Measurements from ENCODE around the gene TTC24. TPM values are rescaled to one million over a fixed set of nuclear protein-coding genes. Genes with fewer than 3 reads are reported as not detected.
A peak's percentile ranks its signal among the peaks of the same experiment; 100 is the strongest.

Gene TTC24
- total and polyA plus RNA-seq, 10 of the 15 experiments (the other 5 are each of a cell fraction or from before 2014, with no cell fraction given): 0.05 to 6.4 (median 2.9) TPM; not detected in 1

GRCh38 chr1:156591432-156592157, 12.1 kb downstream of the TTC24 start, which contains the start of gene NAXE (continued):
- TF ChIP-seq RUNX3 (IDR thresholded peaks at IDR 0.05; ENCODE audit: low read length) (peak; percentile 4; the same call in 1 of the 2 replicates), SUPT20H (IDR thresholded peaks at IDR 0.05; ENCODE audit: borderline replicate concordance, control insufficient read depth, low read depth, low read length) (no peak), POLR2AphosphoS5 (IDR thresholded peaks at IDR 0.05; ENCODE audit: low read length) (peak; percentile 89), CEBPZ (IDR thresholded peaks at IDR 0.05; ENCODE audit: low read depth, low read length) (0 out of 2 replicates have a peak, but pooled peaks have one; percentile 11), BACH1 (IDR thresholded peaks at IDR 0.05; ENCODE audit: borderline replicate concordance) (peak; percentile 81), SMARCA5 (IDR thresholded peaks at IDR 0.05) (no peak), EZH2 (IDR thresholded peaks at IDR 0.05; ENCODE audit: borderline replicate concordance, control insufficient read depth, low read depth, low read length) (no peak), ZNF274 (IDR thresholded peaks at IDR 0.05; ENCODE audit: insufficient read depth, insufficient read length) (no peak), TBL1XR1 (IDR thresholded peaks at IDR 0.05; ENCODE audit: low read depth, low read length) (peak; percentile 4; the same call in 1 of the 2 replicates), TAF1 (IDR thresholded peaks at IDR 0.05; ENCODE audit: borderline replicate concordance, low read depth, low read length) (peak; percentile 60; the same call in 1 of the 2 replicates), PRDM15 (CRISPR knock-in tag; IDR thresholded peaks at IDR 0.05) (no peak), TCF12 (IDR thresholded peaks at IDR 0.05; ENCODE audit: low read depth, low read length) (peak; percentile 48; the same call in 1 of the 2 replicates), NR2F1 (conservative IDR thresholded peaks at IDR 0.05) (peak; percentile 93), BCL11A (IDR thresholded peaks at IDR 0.05; ENCODE audit: low read depth, low read length) (no peak), RAD51 (IDR thresholded peaks at IDR 0.05) (no peak), SREBF1 (IDR thresholded peaks at IDR 0.05; ENCODE audit: low read length) (no peak), NKRF (conservative IDR thresholded peaks at IDR 0.05) (peak; percentile 75), MTA3 (IDR thresholded peaks at IDR 0.05; ENCODE audit: borderline replicate concordance, low read length) (no peak), EGR1 (IDR thresholded peaks at IDR 0.05; ENCODE audit: borderline replicate concordance in 1 of 2, low read depth in 2 of 2, low read length in 2 of 2) (peak in 1 of 2 experiments; percentile 63; a peak in 2 of 3 replicates), SMAD5 (IDR thresholded peaks at IDR 0.05; ENCODE audit: low read depth) (peak; percentile 78), ETV6 (conservative IDR thresholded peaks at IDR 0.05 in 1 of 2, IDR thresholded peaks at IDR 0.05 in 1 of 2; ENCODE audit: borderline replicate concordance in 1 of 2, low read depth in 1 of 2) (no peak), NR2C2 (IDR thresholded peaks at IDR 0.05; ENCODE audit: borderline replicate concordance, control insufficient read depth, insufficient read length, low read depth) (no peak)

Measured in GM12878 (cell line).